Brain microvascular endothelial cell (primary cell): Measurements from ENCODE around the gene WDFY4.

Experiments
- DNase-seq: peaks from one replicate; pipeline ENCODE4 v3.0.0-alpha.2; 2020
- H3K27ac ChIP-seq: fragments of 250-450 bp; sonication (Bioruptor Pico); 2 replicates; pipeline ENCODE4 v1.5.1; 2020; ENCODE audit warnings: mild to moderate bottlenecking, moderate library complexity
- H3K27me3 ChIP-seq: fragments of 250-450 bp; sonication (Bioruptor Pico); replicated peaks from 2 replicates; pipeline ENCODE4 v1.5.1; 2020; ENCODE audit warnings: mild to moderate bottlenecking
- H3K36me3 ChIP-seq: fragments of 250-450 bp; sonication (Bioruptor Pico); replicated peaks from 2 replicates; pipeline ENCODE4 v1.5.1; 2020; ENCODE audit warnings: mild to moderate bottlenecking
- H3K4me3 ChIP-seq: 2 replicates; pipeline ENCODE4 v1.5.1; 2011; ENCODE audit warnings: low read depth, mild to moderate bottlenecking, control low read depth, low read length, moderate library complexity
- CTCF ChIP-seq: IDR thresholded peaks from 2 replicates; pipeline ENCODE4 v1.5.1; 2011; ENCODE audit warnings: low read depth, mild to moderate bottlenecking, moderate library complexity, low read length, control low read depth, inconsistent platforms; ENCODE audit errors: missing control alignments
- in situ Hi-C: cut with HindIII; loops from 2 replicates; pipeline ENCODE4 v1.10.0; 2017; ENCODE audit warnings: low sequenced_read_pairs, low pct_ligation_motif_present

The WDFY4 gene

GRCh38 chr10:48946891-48947500, 262.3 kb downstream of the WDFY4 start:
- TF ChIP-seq CTCF = no peak
- DNase-seq = no peak
- H3K27ac ChIP-seq = no peak overlapping the region
- in situ Hi-C loops = no loop called here
- H3K4me3 ChIP-seq = no peak overlapping the region
- H3K36me3 ChIP-seq = no peaks in the 10 kb centered on the region
- H3K27me3 ChIP-seq = no peaks in the 10 kb centered on the region

- DNase-seq = no peak
- TF ChIP-seq CTCF = no peak
- in situ Hi-C loops = no loop called here
- H3K27ac ChIP-seq = no peak overlapping the region
- H3K36me3 ChIP-seq = no peaks in the 10 kb centered on the region
- no peak overlapping the region for H3K4me3 ChIP-seq
- H3K27me3 ChIP-seq = peaks cover 1% of the 10 kb centered on the region
These were observed 263.2 kb downstream of the WDFY4 start for GRCh38 chr10:48947690-48948469.

- Histone ChIP-seq H3K27ac (no peak overlapping the region), H3K4me3 (no peak overlapping the region), H3K36me3 (no peaks in the 10 kb centered on the region), H3K27me3 (peaks cover 1% of the 10 kb centered on the region)
- in situ Hi-C loops = no loop called here
- TF ChIP-seq CTCF = no peak
- DNase-seq = no peak
These were observed 263.9 kb downstream of the WDFY4 start for GRCh38 chr10:48948470-48949037.

GRCh38 chr10:48951707-48952106, 267.0 kb downstream of the WDFY4 start:
- in situ Hi-C loops = no loop called here

GRCh38 chr10:48957361-48958151, 272.9 kb downstream of the WDFY4 start:
- in situ Hi-C loops = no loop called here
- no peaks in the 10 kb centered on the region for H3K27me3 ChIP-seq
- TF ChIP-seq CTCF = no peak
- no peak for DNase-seq
- H3K4me3 ChIP-seq = no peak overlapping the region
- no peak overlapping the region for H3K27ac ChIP-seq
- no peaks in the 10 kb centered on the region for H3K36me3 ChIP-seq

More at GRCh38 chr10:48951707-48952106, 267.0 kb downstream of the WDFY4 start:
- Histone ChIP-seq H3K27ac (no peak overlapping the region), H3K4me3 (no peak overlapping the region), H3K27me3 (peaks cover 1% of the 10 kb centered on the region), H3K36me3 (no peaks in the 10 kb centered on the region)
- no peak for TF ChIP-seq CTCF
- no peak for DNase-seq
